Measurements from ENCODE around the gene ADPRS.

DNA sequence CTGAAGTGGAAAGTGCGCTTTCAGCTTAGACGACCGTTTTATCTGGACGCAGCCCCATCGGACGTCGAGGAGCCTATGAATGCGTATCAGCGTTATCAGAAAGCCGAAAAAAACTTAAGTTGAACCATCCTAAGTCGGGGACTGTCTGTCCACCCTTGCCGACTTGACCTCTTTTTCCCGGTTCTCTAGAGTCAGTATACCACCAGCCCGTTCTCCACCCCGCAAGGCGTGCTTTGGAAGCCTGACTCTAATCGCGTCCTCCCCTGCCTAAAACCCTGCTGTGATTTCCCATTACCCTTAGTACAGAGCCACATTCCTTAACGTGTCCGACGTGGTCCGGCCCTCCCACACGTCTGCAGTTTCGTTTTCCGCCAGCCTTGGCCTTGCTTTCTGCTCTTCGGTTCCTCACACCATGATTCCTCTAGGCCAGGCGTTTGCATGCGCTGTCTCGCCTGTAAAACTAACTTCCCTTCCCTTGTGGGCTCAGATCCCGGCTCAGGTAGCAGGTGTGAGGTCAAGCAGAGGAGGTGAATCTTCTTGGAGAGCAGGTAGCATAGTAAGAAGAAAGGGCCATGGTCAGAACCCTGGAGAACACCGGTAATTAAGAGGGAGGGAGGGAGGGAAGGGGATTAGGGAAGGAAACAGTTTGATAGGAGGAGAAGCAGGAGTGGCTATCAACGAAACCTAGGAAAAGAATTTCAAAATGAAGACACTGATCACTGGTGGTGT is 865 bp downstream of the ADPRS start:
- no peak for TF ChIP-seq POLR2A (IDR thresholded peaks at IDR 0.05)
- TF ChIP-seq POLR2AphosphoS5 (IDR thresholded peaks at IDR 0.05): no peak
- TF ChIP-seq, protein P1, sequence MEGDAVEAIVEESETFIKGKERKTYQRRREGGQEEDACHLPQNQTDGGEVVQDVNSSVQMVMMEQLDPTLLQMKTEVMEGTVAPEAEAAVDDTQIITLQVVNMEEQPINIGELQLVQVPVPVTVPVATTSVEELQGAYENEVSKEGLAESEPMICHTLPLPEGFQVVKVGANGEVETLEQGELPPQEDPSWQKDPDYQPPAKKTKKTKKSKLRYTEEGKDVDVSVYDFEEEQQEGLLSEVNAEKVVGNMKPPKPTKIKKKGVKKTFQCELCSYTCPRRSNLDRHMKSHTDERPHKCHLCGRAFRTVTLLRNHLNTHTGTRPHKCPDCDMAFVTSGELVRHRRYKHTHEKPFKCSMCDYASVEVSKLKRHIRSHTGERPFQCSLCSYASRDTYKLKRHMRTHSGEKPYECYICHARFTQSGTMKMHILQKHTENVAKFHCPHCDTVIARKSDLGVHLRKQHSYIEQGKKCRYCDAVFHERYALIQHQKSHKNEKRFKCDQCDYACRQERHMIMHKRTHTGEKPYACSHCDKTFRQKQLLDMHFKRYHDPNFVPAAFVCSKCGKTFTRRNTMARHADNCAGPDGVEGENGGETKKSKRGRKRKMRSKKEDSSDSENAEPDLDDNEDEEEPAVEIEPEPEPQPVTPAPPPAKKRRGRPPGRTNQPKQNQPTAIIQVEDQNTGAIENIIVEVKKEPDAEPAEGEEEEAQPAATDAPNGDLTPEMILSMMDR (IDR thresholded peaks at IDR 0.05): no peak
